Stimulated activated CD8-positive, alpha-beta memory T cell treated with anti-CD3 and anti-CD28 coated beads, Interleukin-7, amount 100 ng/mL, for 48 hours (primary cell): Measurements from ENCODE around the gene COA7.

Experiments
- DNase-seq, 2 donors: peaks; one replicate each; pipeline ENCODE4 v3.0.0-alpha.2; 2020; ENCODE audit warnings: low read depth in 1 of 2; ENCODE audit errors: extremely low read depth in 1 of 2

COA7 gene

GRCh38 chr1:52637946-52638345, 60.2 kb downstream of the COA7 start:
- no peak for DNase-seq

GRCh38 chr1:52636721-52637695, 61.1 kb downstream of the COA7 start:
- DNase-seq: peak; percentile 34 to 67

DNA sequence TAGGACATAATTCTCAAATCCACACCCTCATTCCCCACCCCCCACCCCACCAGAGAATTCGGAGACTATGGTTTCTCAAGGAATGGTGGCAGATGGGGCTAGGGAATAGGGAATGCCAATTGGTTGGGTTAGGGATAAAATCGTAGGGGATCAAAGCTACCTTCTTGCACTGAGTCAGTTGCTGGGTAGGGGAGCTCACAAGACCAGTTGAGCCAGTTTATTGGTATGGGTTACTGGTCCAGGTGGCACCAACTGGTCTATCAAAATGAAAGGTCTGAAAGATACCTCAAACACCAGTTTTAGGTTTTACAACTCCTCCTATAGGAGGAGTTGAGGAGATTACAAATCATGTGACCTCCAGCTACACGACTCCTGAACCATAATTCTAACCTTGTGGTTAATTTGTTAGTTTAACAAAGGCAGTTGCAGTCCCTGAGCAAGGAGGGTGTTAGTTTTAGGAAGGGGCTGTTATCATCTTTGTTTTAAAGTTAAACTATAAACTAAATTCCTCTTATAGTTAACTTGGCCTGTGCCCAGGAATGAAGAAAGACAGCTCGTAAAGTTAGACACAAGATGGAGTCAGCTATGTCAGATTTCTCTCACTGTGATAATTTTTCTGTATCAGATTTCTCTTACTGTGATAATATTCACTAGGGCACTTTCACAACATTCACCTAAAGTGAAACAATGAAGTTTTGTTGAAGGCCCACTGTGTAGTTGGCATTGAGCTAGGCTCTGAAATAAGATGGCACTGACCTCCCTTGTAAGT, 62.6 kb downstream of the COA7 start:
- DNase-seq: no peak
